Liver (tissue), 9 donors: ENCODE data around the gene HNRNPM. TPM values are rescaled to one million over a fixed set of nuclear protein-coding genes. Genes with fewer than 3 reads are reported as not detected.

ENCODE experiments used
- DNase-seq: peaks from one replicate; pipeline ENCODE4 v3.0.0-alpha.2; 2017; ENCODE audit warnings: low spot score
- H3K27ac ChIP-seq, 2 donors: one replicate each; pipeline ENCODE4 v1.7.0; 2013; ENCODE audit warnings: inconsistent platforms in 2 of 2, low read length in 2 of 2, control low read depth in 1 of 2, low read depth in 1 of 2, mild to moderate bottlenecking in 1 of 2
- H3K27me3 ChIP-seq, 4 donors: one replicate each; pipeline versions ENCODE4 v1.6.1 to v1.7.0; 2013; ENCODE audit warnings: low read length in 3 of 4, inconsistent platforms in 1 of 4, mild to moderate bottlenecking in 1 of 4, moderate library complexity in 1 of 4; ENCODE audit not compliant: control insufficient read depth in 4 of 4, insufficient read depth in 4 of 4
- H3K36me3 ChIP-seq, 4 donors: one replicate each; pipeline versions ENCODE4 v1.6.1 to v1.7.0; 2013; ENCODE audit warnings: low read length in 3 of 4, mild to moderate bottlenecking in 3 of 4, low read depth in 1 of 4, moderate library complexity in 1 of 4; ENCODE audit not compliant: control insufficient read depth in 4 of 4, insufficient read depth in 3 of 4
- H3K4me1 ChIP-seq, 4 donors: one replicate each; pipeline versions ENCODE4 v1.6.1 to v1.7.0; 2013; ENCODE audit warnings: low read length in 3 of 4, mild to moderate bottlenecking in 3 of 4, moderate library complexity in 1 of 4; ENCODE audit not compliant: control insufficient read depth in 4 of 4, insufficient read depth in 4 of 4
- H3K4me3 ChIP-seq, 3 donors: one replicate each; pipeline versions ENCODE4 v1.6.1 to v1.7.0; 2013; ENCODE audit warnings: low read length in 3 of 3, control low read depth in 1 of 3, low read depth in 1 of 3, mild to moderate bottlenecking in 1 of 3
- H3K9ac ChIP-seq, 2 donors: one replicate each; pipeline ENCODE4 v1.7.0; 2013; ENCODE audit warnings: low read length in 2 of 2, mild to moderate bottlenecking in 2 of 2, moderate library complexity in 2 of 2, control low read depth in 1 of 2, low read depth in 1 of 2
- H3K9me3 ChIP-seq, 4 donors: one replicate each; pipeline versions ENCODE4 v1.6.1 to v1.7.0; 2013; ENCODE audit warnings: low read length in 3 of 4; ENCODE audit not compliant: control insufficient read depth in 4 of 4
- CTCF ChIP-seq: fragments of 150-350 bp; IDR thresholded peaks from 2 replicates; pipeline ENCODE4 v1.5.1; 2017; ENCODE audit warnings: improper control_type of control experiment, low read depth, low read length; ENCODE audit not compliant: missing input control
- EGR1 ChIP-seq, 2 donors: IDR thresholded peaks; 2 replicates each; pipeline ENCODE4 v1.6.1; 2016 to 2018; ENCODE audit warnings: antibody characterized with exemption in 2 of 2, low read depth in 2 of 2
- FOXA2 ChIP-seq: IDR thresholded peaks from 2 replicates; pipeline ENCODE4 v1.6.1; 2016; ENCODE audit warnings: antibody characterized with exemption
- GABPA ChIP-seq, 2 donors: IDR thresholded peaks in 1 of 2; conservative IDR thresholded peaks in 1 of 2; 2 replicates each; pipeline ENCODE4 v1.6.1; 2016; ENCODE audit warnings: antibody characterized with exemption in 2 of 2, mild to moderate bottlenecking in 1 of 2, moderate library complexity in 1 of 2
- HNF4A ChIP-seq, 2 donors: conservative IDR thresholded peaks; 2 replicates each; pipeline ENCODE4 v1.6.1; 2016; ENCODE audit warnings: antibody characterized with exemption in 2 of 2, mild to moderate bottlenecking in 2 of 2
- HNF4G ChIP-seq: IDR thresholded peaks from 2 replicates; pipeline ENCODE4 v1.6.1; 2016; ENCODE audit warnings: antibody characterized with exemption
- JUND ChIP-seq, 2 donors: IDR thresholded peaks; 2 replicates each; pipeline ENCODE4 v1.6.1; 2016; ENCODE audit warnings: antibody characterized with exemption in 2 of 2
- MAX ChIP-seq: IDR thresholded peaks from 2 replicates; pipeline ENCODE4 v1.6.1; 2016; ENCODE audit warnings: antibody characterized with exemption
- NR2F2 ChIP-seq: IDR thresholded peaks from 2 replicates; pipeline ENCODE4 v1.6.1; 2016; ENCODE audit warnings: antibody characterized with exemption
- RAD21 ChIP-seq, 2 donors: IDR thresholded peaks; 2 replicates each; pipeline ENCODE4 v1.6.1; 2016; ENCODE audit warnings: antibody characterized with exemption in 2 of 2, mild to moderate bottlenecking in 2 of 2
- REST ChIP-seq: IDR thresholded peaks from 2 replicates; pipeline ENCODE4 v1.6.1; 2016; ENCODE audit warnings: antibody characterized with exemption, mild to moderate bottlenecking
- RXRA ChIP-seq, 2 donors: IDR thresholded peaks; 2 replicates each; pipeline ENCODE4 v1.6.1; 2017 to 2018; ENCODE audit warnings: antibody characterized with exemption in 2 of 2, mild to moderate bottlenecking in 1 of 2
- SP1 ChIP-seq: IDR thresholded peaks from 2 replicates; pipeline ENCODE4 v1.6.1; 2018; ENCODE audit warnings: antibody characterized with exemption, mild to moderate bottlenecking
- TAF1 ChIP-seq: conservative IDR thresholded peaks from 2 replicates; pipeline ENCODE4 v1.6.1; 2016; ENCODE audit warnings: antibody characterized with exemption, mild to moderate bottlenecking
- YY1 ChIP-seq: IDR thresholded peaks from 2 replicates; pipeline ENCODE4 v1.6.1; 2016; ENCODE audit warnings: antibody characterized with exemption, mild to moderate bottlenecking
- ZBTB33 ChIP-seq: IDR thresholded peaks from 2 replicates; pipeline ENCODE4 v1.6.1; 2016; ENCODE audit warnings: antibody characterized with exemption
- whole genome bisulfite sequencing: extraction: QIAGEN DNeasy Blood & Tissue Kit; methylation state at CpG from one replicate; pipeline ENCODE4 v1.1.7; 2013; 5-methylcytosine and 5-hydroxymethylcytosine counted together
- polyA plus RNA-seq, 2 donors: library from polyadenylated mRNA; stranded (reverse) in 1 of 2; unstranded in 1 of 2; fragments of 200-250 nt in 1 of 2; fragments of >200 nt in 1 of 2; fragmentation: Nextera tagmentation in 1 of 2; extraction: Ambion mirVana in 1 of 2; gene quantifications; one replicate each; pipeline versions ENCODE4 v1.2.1 to v1.2.3, GENCODE V29; 2013 to 2015
- total RNA-seq, 2 donors: library from RNA; depleted of rRNA; stranded (reverse); fragments of >200 nt; gene quantifications; one replicate each; pipeline ENCODE4 v1.2.3, GENCODE V29; 2014
- donor health status: healthy.
- donor health status: healthy.
- donor health status: healthy.
- donor health status: healthy.
- donor health status: healthy.

HNRNPM gene
- total and polyA plus RNA-seq, 4 donors = 39.4 to 86.9 (median 70.7) TPM

- no peak overlapping the region for H3K4me3 ChIP-seq
- over 99% methylated on average over 7 of the region's 7 CpGs for WGBS
- no peak for TF ChIP-seq EGR1 (IDR thresholded peaks at IDR 0.05; ENCODE audit: low read depth in 2 of 2)
- no peak for TF ChIP-seq JUND (IDR thresholded peaks at IDR 0.05)
- TF ChIP-seq ZBTB33 = no peak
- TF ChIP-seq RAD21 (IDR thresholded peaks at IDR 0.05) = no peak
- no peak for TF ChIP-seq REST
- no peak for TF ChIP-seq FOXA2
- no peak for TF ChIP-seq RXRA (IDR thresholded peaks at IDR 0.05)
- no peak for TF ChIP-seq TAF1
- no peak for TF ChIP-seq GABPA (IDR thresholded peaks at IDR 0.05 in 1 of 2, conservative IDR thresholded peaks at IDR 0.05 in 1 of 2)
- TF ChIP-seq SP1 = no peak
- no peak for TF ChIP-seq CTCF
- no peak for TF ChIP-seq YY1
- no peak for TF ChIP-seq MAX
- no peak for TF ChIP-seq HNF4G
- H3K9ac ChIP-seq = no peak overlapping the region
- H3K4me1 ChIP-seq = peaks cover 4 to 22% (median 12%) of the 10 kb centered on the region in 4 donors
- no peak overlapping the region for H3K27ac ChIP-seq
- no peak for DNase-seq
- H3K27me3 ChIP-seq = no peaks in the 10 kb centered on the region
- peaks cover 3 to 7% (median 4%) of the 10 kb centered on the region in 4 donors for H3K36me3 ChIP-seq
- no peaks in the 10 kb centered on the region for H3K9me3 ChIP-seq
Observed at GRCh38 chr19:8426283-8426682, 18.5 kb upstream of the HNRNPM start.

- H3K27ac ChIP-seq = no peak overlapping the region
- no peak overlapping the region for H3K9ac ChIP-seq
- H3K9me3 ChIP-seq = no peaks in the 10 kb centered on the region
- no peak for DNase-seq
- peaks cover 3 to 7% (median 5%) of the 10 kb centered on the region in 4 donors for H3K36me3 ChIP-seq
- H3K4me1 ChIP-seq = peaks cover under 1 to 6% (median 4%) of the 10 kb centered on the region in 4 donors
- no peaks in the 10 kb centered on the region for H3K27me3 ChIP-seq
- no peak overlapping the region for H3K4me3 ChIP-seq
- WGBS = 96% methylated on average over 6 of the region's 6 CpGs
- TF ChIP-seq CTCF (no peak), JUND (IDR thresholded peaks at IDR 0.05) (no peak), REST (no peak), HNF4G (no peak), HNF4A (conservative IDR thresholded peaks at IDR 0.05) (no peak), RXRA (IDR thresholded peaks at IDR 0.05) (no peak), SP1 (no peak), TAF1 (no peak), NR2F2 (no peak), ZBTB33 (no peak), FOXA2 (no peak)
Observed at GRCh38 chr19:8429044-8429443, 15.7 kb upstream of the HNRNPM start.
